ENCODE measurements around the gene HOXB3.

The HOXB3 gene

DNA sequence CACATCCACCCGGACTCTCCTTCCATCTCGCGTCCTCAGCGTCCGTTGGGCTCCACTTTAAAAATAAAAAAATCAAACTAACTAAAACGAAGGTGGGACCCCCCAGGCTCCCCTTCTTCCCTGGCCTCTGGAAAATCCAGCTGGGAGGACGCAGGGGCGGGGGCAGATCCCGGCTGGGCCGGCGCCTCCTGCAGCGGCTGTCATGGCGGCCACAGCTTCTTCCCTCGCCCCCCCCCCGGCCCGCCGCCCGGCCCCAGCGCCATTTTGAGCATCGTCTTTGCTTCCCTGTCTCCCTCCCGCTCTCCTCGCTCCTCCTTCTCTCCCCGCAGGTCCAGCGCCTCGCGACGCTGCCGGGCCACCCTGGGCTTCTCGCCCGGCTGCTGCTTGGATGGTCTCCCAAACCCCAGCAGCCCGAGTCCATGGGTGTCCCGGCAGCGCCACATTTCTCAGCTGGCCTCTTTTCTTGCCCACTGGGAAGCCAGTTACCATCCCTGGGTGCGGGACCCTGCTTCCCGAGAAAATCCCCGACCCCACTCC is 48.4 kb downstream of the HOXB3 start (continued):
- TF ChIP-seq ZNF513 (tag by site-specific recombination; IDR thresholded peaks at IDR 0.05) = no peak
- peak; percentile 52; the same call in 1 of the 2 replicates for TF ChIP-seq KLF16 (tag by site-specific recombination; IDR thresholded peaks at IDR 0.05)
- TF ChIP-seq WT1 (tag by site-specific recombination; IDR thresholded peaks at IDR 0.05) = 0 out of 2 replicates have a peak, but pooled peaks have one; percentile 7
- TF ChIP-seq ZNF394 (tag by site-specific recombination; IDR thresholded peaks at IDR 0.05; ENCODE audit: borderline replicate concordance) = 0 out of 2 replicates have a peak, but pooled peaks have one; percentile 27
- peak; percentile 92 for TF ChIP-seq ZIC2 (tag by site-specific recombination; IDR thresholded peaks at IDR 0.05)
- TF ChIP-seq, protein P1, sequence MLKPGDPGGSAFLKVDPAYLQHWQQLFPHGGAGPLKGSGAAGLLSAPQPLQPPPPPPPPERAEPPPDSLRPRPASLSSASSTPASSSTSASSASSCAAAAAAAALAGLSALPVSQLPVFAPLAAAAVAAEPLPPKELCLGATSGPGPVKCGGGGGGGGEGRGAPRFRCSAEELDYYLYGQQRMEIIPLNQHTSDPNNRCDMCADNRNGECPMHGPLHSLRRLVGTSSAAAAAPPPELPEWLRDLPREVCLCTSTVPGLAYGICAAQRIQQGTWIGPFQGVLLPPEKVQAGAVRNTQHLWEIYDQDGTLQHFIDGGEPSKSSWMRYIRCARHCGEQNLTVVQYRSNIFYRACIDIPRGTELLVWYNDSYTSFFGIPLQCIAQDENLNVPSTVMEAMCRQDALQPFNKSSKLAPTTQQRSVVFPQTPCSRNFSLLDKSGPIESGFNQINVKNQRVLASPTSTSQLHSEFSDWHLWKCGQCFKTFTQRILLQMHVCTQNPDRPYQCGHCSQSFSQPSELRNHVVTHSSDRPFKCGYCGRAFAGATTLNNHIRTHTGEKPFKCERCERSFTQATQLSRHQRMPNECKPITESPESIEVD (tag by site-specific recombination; IDR thresholded peaks at IDR 0.05) = no peak

DNA sequence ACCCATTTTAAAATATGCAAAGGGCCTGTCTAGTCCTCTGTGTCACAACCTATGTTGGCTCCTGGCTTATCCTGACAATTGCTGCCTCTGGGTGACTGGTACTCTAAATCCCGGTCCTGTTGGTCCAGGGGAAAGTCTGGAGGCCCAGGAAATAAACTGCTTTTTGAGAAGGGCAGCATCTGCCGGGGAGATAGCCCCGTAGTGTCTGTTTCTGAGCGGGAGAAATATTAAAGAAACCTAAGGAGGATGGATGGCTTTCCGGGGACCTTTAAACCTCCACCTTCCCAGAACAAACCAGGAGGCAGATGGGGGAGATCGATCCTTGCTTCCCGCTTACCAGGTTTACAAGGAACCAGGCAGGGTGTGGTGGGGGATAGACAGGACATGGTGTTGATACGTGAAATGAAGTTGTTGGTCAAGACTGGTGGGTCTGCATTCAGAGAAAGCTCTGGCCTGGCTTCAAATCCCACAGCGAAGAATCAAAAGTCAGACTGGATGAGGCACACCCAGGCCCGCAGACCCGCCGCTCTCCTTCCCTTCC is 48.9 kb downstream of the HOXB3 start:
- H3K27ac ChIP-seq (ENCODE audit: extremely low read depth, low read depth, low read length) = peak overlapping the region; percentile 100
- H3K36me3 ChIP-seq (ENCODE audit: control insufficient read depth in 2 of 2, insufficient read depth in 1 of 2, low read length in 2 of 2) = peaks cover 5 to 11% of the 10 kb centered on the region in 2 experiments; a peak in 2 of 3 replicates
- ChIA-PET POLR2A (interaction anchor here (0.6 to 2.8 kb wide), 23 partner anchors 8 to 1174 kb away, joined by 3 to 25 read pairs (median 3); no protein-coding TSS in a partner anchor), CTCF (interaction anchor here (0.6 to 2.8 kb wide), 13 partner anchors 13 to 327 kb away, joined by 3 to 22 read pairs (median 3); no protein-coding TSS in a partner anchor)
- H3K4me3 ChIP-seq (ENCODE audit: low read depth, low read length) = peak overlapping the region; percentile 79
- peaks cover 20% of the 10 kb centered on the region for H3K4me1 ChIP-seq (ENCODE audit: control insufficient read depth, insufficient read depth, low read length)
- no peaks in the 10 kb centered on the region for H3K9me3 ChIP-seq (ENCODE audit: control insufficient read depth, insufficient read depth, low read depth, low read length)
- no peak for TF ChIP-seq ELK4 (IDR thresholded peaks at IDR 0.05; ENCODE audit: borderline replicate concordance, low read depth, low read length)
- TF ChIP-seq ZNF169 (tag by site-specific recombination; IDR thresholded peaks at IDR 0.05) = no peak
- TF ChIP-seq ZNF549 (tag by site-specific recombination; IDR thresholded peaks at IDR 0.05) = no peak
- TF ChIP-seq ZNF221 (tag by site-specific recombination; IDR thresholded peaks at IDR 0.05; ENCODE audit: borderline replicate concordance) = no peak
- TF ChIP-seq ZNF521 (tag by site-specific recombination; IDR thresholded peaks at IDR 0.05) = no peak
- peak; percentile 47; the same call in 1 of the 2 replicates for TF ChIP-seq ZNF600 (tag by site-specific recombination; IDR thresholded peaks at IDR 0.05)
- TF ChIP-seq ZNF660 (tag by site-specific recombination; IDR thresholded peaks at IDR 0.05) = peak; percentile 12; the same call in 1 of the 2 replicates
- TF ChIP-seq BCL6B (tag by site-specific recombination; IDR thresholded peaks at IDR 0.05) = no peak
- peak; percentile 57; the same call in 1 of the 2 replicates for TF ChIP-seq ZNF501 (tag by site-specific recombination; IDR thresholded peaks at IDR 0.05)
- no peak for TF ChIP-seq MYNN (tag by site-specific recombination; IDR thresholded peaks at IDR 0.05; ENCODE audit: borderline replicate concordance)
- TF ChIP-seq HOXD13 (CRISPR knock-in tag; IDR thresholded peaks at IDR 0.05; ENCODE audit: borderline replicate concordance) = no peak
- peak; percentile 82 for TF ChIP-seq ZBTB17 (tag by site-specific recombination; IDR thresholded peaks at IDR 0.05)
- TF ChIP-seq ZNF280D (tag by site-specific recombination; IDR thresholded peaks at IDR 0.05) = no peak
- TF ChIP-seq REST (tag by site-specific recombination; IDR thresholded peaks at IDR 0.05) = no peak

Measured in HEK293 (cell line).